Right lobe of liver (tissue), 4 donors: Measurements from ENCODE around the gene BCL2L14.

Experiments
- POLR2A ChIP-seq: fragments of 450-650 bp; IDR thresholded peaks from one replicate; pipeline ENCODE4 v1.6.1; 2017; ENCODE audit warnings: antibody characterized with exemption, mild to moderate bottlenecking
- TF ChIP-seq, protein P1 (sequence below), 4 donors: fragments of 200-600 bp in 3 of 4; fragments of 450-650 bp in 1 of 4; IDR thresholded peaks; one replicate each; pipeline versions ENCODE4 v1.5.1 to v1.8.0; 2016 to 2022; ENCODE audit warnings: antibody characterized with exemption in 4 of 4, mild to moderate bottlenecking in 2 of 4
- donor health status: DM: no; HTN: no; CAD: no.
- donor health status: DM: no; HTN: no; CAD: no.
- donor health status: DM: no; HTN: yes; CAD: no.

DNA sequence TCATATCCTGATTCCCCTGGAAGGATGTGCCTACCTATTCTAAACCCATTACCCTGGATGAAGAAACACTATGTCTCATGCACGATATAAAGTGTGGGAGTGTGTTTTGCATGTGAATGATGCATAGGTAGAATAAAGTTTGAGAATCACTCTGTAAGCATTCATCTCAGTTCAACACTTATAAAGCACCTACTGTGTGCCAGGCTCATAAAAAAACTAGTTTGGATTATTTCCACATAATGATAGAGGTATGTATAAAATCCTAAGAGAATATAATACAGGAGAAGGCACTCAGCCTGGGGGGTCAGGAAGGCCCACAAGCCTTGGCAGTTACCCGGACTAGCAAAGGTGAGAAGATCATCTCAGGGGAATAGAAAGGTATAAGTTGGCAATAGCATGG lies 41.1 kb upstream of the BCL2L14 start:
- TF ChIP-seq, protein P1, sequence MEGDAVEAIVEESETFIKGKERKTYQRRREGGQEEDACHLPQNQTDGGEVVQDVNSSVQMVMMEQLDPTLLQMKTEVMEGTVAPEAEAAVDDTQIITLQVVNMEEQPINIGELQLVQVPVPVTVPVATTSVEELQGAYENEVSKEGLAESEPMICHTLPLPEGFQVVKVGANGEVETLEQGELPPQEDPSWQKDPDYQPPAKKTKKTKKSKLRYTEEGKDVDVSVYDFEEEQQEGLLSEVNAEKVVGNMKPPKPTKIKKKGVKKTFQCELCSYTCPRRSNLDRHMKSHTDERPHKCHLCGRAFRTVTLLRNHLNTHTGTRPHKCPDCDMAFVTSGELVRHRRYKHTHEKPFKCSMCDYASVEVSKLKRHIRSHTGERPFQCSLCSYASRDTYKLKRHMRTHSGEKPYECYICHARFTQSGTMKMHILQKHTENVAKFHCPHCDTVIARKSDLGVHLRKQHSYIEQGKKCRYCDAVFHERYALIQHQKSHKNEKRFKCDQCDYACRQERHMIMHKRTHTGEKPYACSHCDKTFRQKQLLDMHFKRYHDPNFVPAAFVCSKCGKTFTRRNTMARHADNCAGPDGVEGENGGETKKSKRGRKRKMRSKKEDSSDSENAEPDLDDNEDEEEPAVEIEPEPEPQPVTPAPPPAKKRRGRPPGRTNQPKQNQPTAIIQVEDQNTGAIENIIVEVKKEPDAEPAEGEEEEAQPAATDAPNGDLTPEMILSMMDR (IDR thresholded peaks at IDR 0.05) = no peak
- no peak for TF ChIP-seq POLR2A
